Vagina (tissue), 2 donors: ENCODE results near the gene ADAMTS6.
"Not testable (repeated sequence)": the region's sequence is repeated elsewhere in the genome, so short reads cannot be mapped to it uniquely, and the experiment has no call there.

Experiments
- CTCF ChIP-seq, 3 experiments: fragments of 450-650 bp in 2 of 3; fragments of 200-600 bp in 1 of 3; sonication (generic) in 1 of 3; IDR thresholded peaks; one replicate each; pipeline ENCODE4 v1.5.1; 2017 to 2019; ENCODE audit warnings: antibody characterized with exemption in 3 of 3, mild to moderate bottlenecking in 2 of 3, moderate library complexity in 2 of 3
- POLR2A ChIP-seq, 2 donors: fragments of 450-650 bp; IDR thresholded peaks; one replicate each; pipeline ENCODE4 v1.6.1; 2017; ENCODE audit warnings: antibody characterized with exemption in 2 of 2, mild to moderate bottlenecking in 2 of 2, moderate library complexity in 2 of 2

GRCh38 chr5:65488038-65488687 lies 6.4 kb upstream of the ADAMTS6 start:
- not testable (repeated sequence) for TF ChIP-seq CTCF, POLR2A (IDR thresholded peaks at IDR 0.05)
